NCI-H1436 treated with DMSO at 0.1 percent for 48 hours (cell line): Measurements from ENCODE around the gene NSMCE3.
"Not testable (repeated sequence)": the region's sequence is repeated elsewhere in the genome, so short reads cannot be mapped to it uniquely, and the experiment has no call there.

ENCODE experiments used
- DNase-seq: peaks from one replicate; lab custom pipeline; 2025; lab: John Stamatoyannopoulos, UW

Gene NSMCE3

GRCh38 chr15:29270169-29270955 is 740 bp upstream of the NSMCE3 start:
- DNase-seq, result no peak

GRCh38 chr15:29268706-29269484 is 727 bp downstream of the NSMCE3 start:
- DNase-seq, result no peak

- DNase-seq, result no peak
Observed at GRCh38 chr15:29266052-29266582, 3.5 kb downstream of the NSMCE3 start.

GRCh38 chr15:29263289-29263688 is 6.3 kb downstream of the NSMCE3 start:
- no peak for DNase-seq

- no peak for DNase-seq
Observed at GRCh38 chr15:29262738-29263137, 6.9 kb downstream of the NSMCE3 start.

GRCh38 chr15:29260896-29261295 is 8.7 kb downstream of the NSMCE3 start:
- no peak for DNase-seq

- no peak for DNase-seq
Observed at GRCh38 chr15:29259233-29259632, 10.4 kb downstream of the NSMCE3 start.

- no peak for DNase-seq
Observed at GRCh38 chr15:29252234-29252633, 17.4 kb downstream of the NSMCE3 start.

GRCh38 chr15:29244544-29244943 is 25.1 kb downstream of the NSMCE3 start:
- no peak for DNase-seq

- DNase-seq, result no peak
Observed at GRCh38 chr15:29244123-29244522, 25.5 kb downstream of the NSMCE3 start.

GRCh38 chr15:29242456-29243242 is 27.0 kb downstream of the NSMCE3 start:
- DNase-seq, result no peak

- DNase-seq, result no peak
Observed at GRCh38 chr15:29241207-29241606, 28.4 kb downstream of the NSMCE3 start.

GRCh38 chr15:29239395-29239794 is 30.2 kb downstream of the NSMCE3 start:
- no peak for DNase-seq

GRCh38 chr15:29233566-29233965 is 36.1 kb downstream of the NSMCE3 start:
- no peak for DNase-seq

GRCh38 chr15:29226436-29227208 is 43.0 kb downstream of the NSMCE3 start:
- DNase-seq, result no peak

- no peak for DNase-seq
Observed at GRCh38 chr15:29225534-29226234, 43.9 kb downstream of the NSMCE3 start.

- not testable (repeated sequence) for DNase-seq
Observed at GRCh38 chr15:29224987-29225363, 44.6 kb downstream of the NSMCE3 start.

- not testable (repeated sequence) for DNase-seq
Observed at GRCh38 chr15:29224235-29224986, 45.2 kb downstream of the NSMCE3 start.

GRCh38 chr15:29223640-29224039 is 46.0 kb downstream of the NSMCE3 start:
- no peak for DNase-seq
